ENCODE measurements around the gene PRPF19. TPM values are rescaled to one million over a fixed set of nuclear protein-coding genes. Genes with fewer than 3 reads are reported as not detected.

PRPF19 gene
- total and polyA plus RNA-seq, 2 of the 4 experiments (the other 2 are of a cell fraction) = 29.8 to 50.4 TPM

GRCh38 chr11:60842668-60843600 lies 63.5 kb downstream of the PRPF19 start:
- ATAC-seq (ENCODE audit: low read depth) = no peak
- POLR2A ChIA-PET (ENCODE audit: unreplicated experiment) = no interaction called here
- H3K14ac ChIP-seq (replicated peaks; ENCODE audit: low read depth, low read length) = 0 out of 2 replicates have a peak overlapping the region, but pooled peaks have one; percentile 23

More at GRCh38 chr11:60842668-60843600, 63.5 kb downstream of the PRPF19 start:
- peak overlapping the region; percentile 51; the same call in 1 of the 2 replicates for H3K4ac ChIP-seq (ENCODE audit: low read depth, low read length)
- peak overlapping the region; percentile 97 for H2AK9ac ChIP-seq (replicated peaks; ENCODE audit: low read depth, low read length, poor library complexity)
- H4K5ac ChIP-seq (ENCODE audit: low read depth, low read length) = peak overlapping the region; percentile 8; the same call in 1 of the 2 replicates
- peak overlapping the region; percentile 98 for H2AFZ ChIP-seq (replicated peaks; ENCODE audit: low read length, poor library complexity)
- dilution Hi-C loops (cut with HindIII; ENCODE audit: low sequenced_read_pairs, unreplicated experiment) = no loop called here
- no peak overlapping the region for H2BK20ac ChIP-seq (ENCODE audit: low read depth, low read length)
- H2BK5ac ChIP-seq (ENCODE audit: low read depth, low read length, poor library complexity, severe bottlenecking) = no peak overlapping the region
- BruUV-seq (replicated peaks) = no TSS peak
- WGBS, 2 experiments (ENCODE audit: extremely low coverage in 2 of 2, insufficient read length in 1 of 2) = 12% methylated on average over 7 of the region's 23 CpGs; no CpG with 5 or more reads in 1 of the 2 experiments
- H3K36me3 ChIP-seq (ENCODE audit: control insufficient read depth, insufficient read depth, low read length) = peaks cover 2% of the 10 kb centered on the region
- peak overlapping the region; percentile 71 for H2AK5ac ChIP-seq (ENCODE audit: low read depth, low read length)
- H3K56ac ChIP-seq (ENCODE audit: extremely low read depth, insufficient read depth, low read length) = 0 out of 2 replicates have a peak overlapping the region, but pooled peaks have one; percentile 38
- peak overlapping the region; percentile 21; the same call in 1 of the 2 replicates for H3K27ac ChIP-seq (ENCODE audit: insufficient read depth, low read length)
- H3K9me1 ChIP-seq (ENCODE audit: insufficient read depth, low read length) = peaks cover 11% of the 10 kb centered on the region
- no peak overlapping the region; a peak in 1 of 4 replicates for H4K8ac ChIP-seq (ENCODE audit: low read depth in 2 of 2, low read length in 2 of 2)
- no peak overlapping the region for H2BK120ac ChIP-seq (ENCODE audit: low read depth, low read length)
- TF ChIP-seq RCOR1 (IDR thresholded peaks at IDR 0.05; ENCODE audit: insufficient replicate concordance, low read length) = no peak
- H3K4me3 ChIP-seq (ENCODE audit: insufficient read depth, low read depth, low read length) = peak overlapping the region; percentile 69
- no peak overlapping the region for H2BK15ac ChIP-seq (ENCODE audit: low read depth, low read length)
- H3K18ac ChIP-seq (ENCODE audit: low read depth, low read length) = no peak overlapping the region
- H3K27me3 ChIP-seq (ENCODE audit: control insufficient read depth, insufficient read depth, low read length) = no peaks in the 10 kb centered on the region; the same call in 1 of the 2 replicates
- H4K20me1 ChIP-seq (ENCODE audit: insufficient read depth, low read length) = 0 out of 2 replicates have a peak, but pooled peaks cover 12% of the 10 kb centered on the region
- intact Hi-C loops (cut with micrococcal nuclease) = no loop called here
- H3K4me1 ChIP-seq (ENCODE audit: control insufficient read depth, insufficient read depth, low read length) = peaks cover 25% of the 10 kb centered on the region
- no peak for DNase-seq
- no peaks in the 10 kb centered on the region for H3K9me3 ChIP-seq (ENCODE audit: control insufficient read depth, insufficient read depth, low read length)
- peak overlapping the region; percentile 72 for H3K4me2 ChIP-seq (ENCODE audit: low read depth, low read length)
- CTCF ChIA-PET = no interaction called here
- H3K79me1 ChIP-seq (ENCODE audit: low read depth in 1 of 2, low read length in 2 of 2) = peaks cover 19 to 53% of the 10 kb centered on the region in 2 experiments
- peak overlapping the region; percentile 70 for H3K9ac ChIP-seq (ENCODE audit: low read depth, low read length)
- no peak overlapping the region for H4K91ac ChIP-seq (ENCODE audit: insufficient read depth, low read depth, low read length)
- in situ Hi-C loops (cut with MboI; ENCODE audit: low sequenced_read_pairs) = no loop called here
- peak overlapping the region; percentile 41 for H3K23ac ChIP-seq (ENCODE audit: low read depth, low read length)
